GM19397 (cell line): Measurements from ENCODE around the gene C12orf75.
A peak's percentile ranks its signal among the peaks of the same experiment; 100 is the strongest.
"Not testable (repeated sequence)": the region's sequence is repeated elsewhere in the genome, so short reads cannot be mapped to it uniquely, and the experiment has no call there.

ENCODE experiments used
- ATAC-seq: cut with Tn5 transposase; IDR thresholded peaks from one replicate; pipeline ENCODE4 v1.9.1; 2021; ENCODE audit warnings: mild to moderate bottlenecking, moderate library complexity; ENCODE audit not compliant: unreplicated experiment

Gene C12orf75

DNA sequence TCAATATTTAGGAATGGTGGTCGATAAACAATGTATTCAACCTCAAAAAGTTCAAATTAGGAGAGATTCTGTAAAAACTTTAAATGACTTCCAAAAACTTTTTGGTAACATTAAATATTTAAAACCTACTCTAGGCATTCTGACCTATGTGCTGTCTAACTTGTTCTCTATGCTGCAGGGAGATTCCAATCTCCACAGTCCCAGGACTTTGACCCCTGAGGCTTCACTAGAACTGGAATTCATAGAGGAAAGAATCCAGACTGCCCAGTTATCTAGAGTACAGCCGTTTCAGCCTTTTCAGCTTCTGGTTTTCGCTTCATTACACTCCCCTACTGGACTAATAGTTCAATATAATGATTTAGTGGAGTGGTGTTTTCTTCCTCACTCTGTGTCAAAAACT lies 21.1 kb upstream of the C12orf75 start:
- not testable (repeated sequence) for ATAC-seq

DNA sequence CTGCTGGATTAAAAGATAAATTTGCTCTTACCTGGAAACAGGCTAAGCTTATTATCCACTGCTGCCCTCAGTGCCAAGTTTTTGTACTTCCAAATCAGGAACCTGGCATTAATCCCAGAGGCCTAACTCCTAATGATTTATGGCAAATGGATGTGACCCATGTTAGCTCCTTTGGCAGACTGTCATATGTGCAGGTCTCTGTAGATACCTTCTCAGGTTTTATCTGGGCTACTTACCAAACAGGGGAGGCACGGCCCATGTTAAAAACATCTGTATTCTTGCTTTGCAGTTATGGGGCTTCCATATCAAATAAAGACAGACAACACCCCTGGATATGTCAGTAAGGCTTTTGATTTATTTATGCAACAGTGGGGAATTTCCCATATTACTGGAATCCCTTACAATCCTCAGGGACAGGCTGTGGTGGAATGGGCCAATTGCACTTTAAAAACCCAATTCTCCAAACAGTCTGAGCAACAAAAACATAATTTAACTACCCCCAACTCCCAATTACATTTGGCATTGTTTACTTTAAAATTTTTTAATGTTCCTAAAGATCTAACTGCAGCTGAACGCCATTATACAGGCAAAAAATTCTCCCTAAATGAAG lies 19.9 kb upstream of the C12orf75 start:
- ATAC-seq, result not testable (repeated sequence)

DNA sequence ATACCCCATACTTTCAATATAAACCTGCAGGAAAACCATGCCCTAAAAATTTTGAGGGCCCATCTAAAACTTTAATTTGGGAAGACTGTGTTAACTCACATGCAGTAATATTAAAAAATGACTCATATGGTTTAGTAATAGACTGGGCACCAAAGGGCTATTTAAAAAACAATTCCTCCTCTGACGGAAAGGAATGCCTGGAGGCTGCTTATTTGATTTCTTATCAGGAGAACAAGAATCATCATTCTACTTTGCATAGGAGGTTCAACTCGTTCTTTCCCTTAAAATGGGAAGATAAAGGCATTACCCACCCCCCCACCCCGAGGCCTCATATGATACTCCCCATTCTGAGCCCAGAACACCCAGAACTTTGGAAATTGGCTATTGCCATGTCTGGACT lies 18.6 kb upstream of the C12orf75 start:
- not testable (repeated sequence) for ATAC-seq

DNA sequence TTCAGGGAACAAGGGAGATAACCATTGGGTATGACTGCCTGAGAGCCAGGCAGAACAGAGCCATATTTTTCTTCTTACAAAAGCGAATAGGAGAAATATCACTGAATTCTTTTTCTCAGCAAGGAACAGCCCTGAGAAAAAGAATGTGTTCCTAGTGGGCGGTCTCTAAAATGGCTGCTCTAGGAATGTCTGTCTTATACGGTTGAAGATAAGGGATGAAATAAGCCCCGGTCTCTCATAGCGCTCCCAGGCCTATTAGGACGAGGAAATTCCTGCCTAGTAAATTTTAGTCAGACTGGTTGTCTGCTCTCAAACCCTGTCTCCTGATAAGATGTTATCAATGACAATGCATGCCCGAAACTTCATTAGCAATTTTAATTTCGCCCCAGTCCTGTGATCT lies 16.7 kb upstream of the C12orf75 start:
- not testable (repeated sequence) for ATAC-seq

DNA sequence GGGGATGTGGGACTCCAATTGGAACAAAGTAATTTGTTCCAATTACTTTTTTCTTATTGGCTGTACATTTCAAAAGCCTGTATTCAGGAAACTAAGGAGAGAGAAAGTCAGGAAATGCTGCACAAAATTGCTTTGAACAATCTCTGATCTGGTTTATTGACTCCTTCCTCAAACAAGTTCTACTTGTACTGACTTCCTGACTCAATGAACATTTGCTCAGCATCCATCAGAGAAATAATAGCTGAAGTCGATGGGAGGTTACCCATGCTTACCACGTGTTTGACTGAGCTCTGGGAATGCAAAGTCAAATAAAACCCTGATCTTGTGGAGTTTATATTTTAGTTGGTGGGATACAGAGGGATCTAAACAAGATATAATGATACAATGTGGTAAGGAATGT lies 15.4 kb upstream of the C12orf75 start:
- no peak for ATAC-seq

DNA sequence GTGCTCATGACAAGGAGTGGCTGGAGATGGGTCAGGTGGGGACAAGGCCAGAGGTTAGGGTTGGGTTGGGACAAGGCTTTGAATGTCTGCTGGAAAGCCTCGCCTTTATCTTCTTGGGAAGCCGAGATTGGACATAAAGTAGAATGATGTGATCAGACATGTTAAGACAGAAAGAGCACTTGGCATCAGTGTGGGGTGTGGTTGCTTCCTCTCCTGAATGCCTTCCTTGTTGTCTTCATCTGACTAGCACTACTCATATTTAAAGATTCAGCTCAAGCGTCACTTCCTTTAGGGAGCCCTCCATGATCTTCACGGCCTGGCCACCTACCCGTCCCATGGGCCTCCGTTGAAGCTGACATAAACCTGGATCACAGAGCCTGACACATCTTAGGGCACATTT lies 14.8 kb upstream of the C12orf75 start:
- ATAC-seq, result no peak

DNA sequence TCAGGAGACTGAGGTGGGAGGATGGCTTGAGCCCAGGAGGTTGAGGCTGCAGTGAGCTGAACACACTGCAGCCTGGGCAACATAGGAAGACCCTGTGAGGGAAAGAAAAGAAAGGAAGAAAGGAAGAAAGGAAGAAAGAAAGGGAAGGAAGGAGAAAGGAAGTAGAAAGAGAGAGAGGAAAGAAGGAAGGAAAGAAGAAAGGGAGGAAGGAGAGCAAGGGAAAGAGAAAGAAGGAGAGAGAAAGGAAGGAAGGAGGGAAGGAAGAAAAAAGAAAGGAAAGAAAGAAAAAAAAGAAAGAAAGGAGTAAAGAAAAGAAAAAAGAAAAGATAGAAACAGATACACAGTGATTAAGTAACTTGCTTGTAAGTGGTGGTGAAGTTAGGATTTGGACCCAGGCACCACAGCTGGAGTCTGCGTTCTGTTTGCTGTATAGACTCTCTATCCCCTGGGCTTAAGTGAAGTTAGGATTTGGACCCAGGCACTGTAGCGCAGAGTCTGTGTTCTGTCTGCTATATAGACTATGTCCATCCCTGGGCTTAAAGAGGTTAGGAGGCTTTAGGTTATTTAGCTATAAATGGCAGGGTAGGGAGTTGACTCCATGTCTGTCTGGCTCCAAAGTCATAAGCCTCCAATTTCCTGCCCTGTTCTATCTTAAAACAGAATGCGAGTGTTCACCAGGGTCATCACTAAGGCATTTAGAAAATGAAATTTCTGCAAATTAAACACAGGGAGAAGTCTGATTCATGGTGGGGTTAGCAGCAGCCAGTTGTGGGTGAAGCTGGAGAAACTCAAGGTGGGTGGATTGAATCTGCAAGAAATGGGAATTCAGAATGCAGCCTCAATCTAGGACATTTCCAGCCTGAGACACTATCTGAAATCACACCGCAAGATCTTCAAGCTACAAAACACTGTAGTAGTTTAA lies 13.3 kb upstream of the C12orf75 start:
- ATAC-seq, result no peak

DNA sequence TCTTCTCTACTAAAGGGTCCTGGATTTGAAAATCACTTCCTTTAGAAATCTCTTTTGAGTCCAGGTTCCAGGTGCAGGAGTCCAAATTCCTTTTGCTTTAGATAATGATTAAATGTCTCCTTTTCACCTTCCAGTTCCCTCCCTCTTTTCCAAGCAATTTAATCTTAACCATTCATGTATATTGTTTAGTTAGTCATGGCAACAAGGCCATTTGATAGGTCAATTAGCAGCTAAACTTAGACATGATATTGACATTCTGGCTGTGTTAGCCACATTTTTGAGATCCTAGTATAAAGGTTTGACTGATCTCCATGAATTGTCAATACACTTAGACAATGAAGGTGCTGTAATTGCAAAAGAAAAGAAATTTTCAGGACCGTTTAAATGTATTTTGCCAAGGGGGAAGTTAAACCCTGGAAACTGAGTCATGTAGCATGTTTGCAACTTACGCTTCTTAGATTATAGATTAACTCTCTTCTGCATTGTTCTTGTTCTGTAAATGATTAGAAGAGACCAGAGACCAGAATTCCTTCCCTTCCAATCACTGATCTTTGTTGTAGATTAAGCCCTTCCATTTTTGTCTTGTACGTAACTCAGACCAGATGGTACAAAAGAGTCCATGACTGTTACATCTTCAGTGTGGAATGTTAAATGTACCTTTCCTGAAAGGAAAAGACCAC lies 12.4 kb upstream of the C12orf75 start:
- ATAC-seq, result no peak

DNA sequence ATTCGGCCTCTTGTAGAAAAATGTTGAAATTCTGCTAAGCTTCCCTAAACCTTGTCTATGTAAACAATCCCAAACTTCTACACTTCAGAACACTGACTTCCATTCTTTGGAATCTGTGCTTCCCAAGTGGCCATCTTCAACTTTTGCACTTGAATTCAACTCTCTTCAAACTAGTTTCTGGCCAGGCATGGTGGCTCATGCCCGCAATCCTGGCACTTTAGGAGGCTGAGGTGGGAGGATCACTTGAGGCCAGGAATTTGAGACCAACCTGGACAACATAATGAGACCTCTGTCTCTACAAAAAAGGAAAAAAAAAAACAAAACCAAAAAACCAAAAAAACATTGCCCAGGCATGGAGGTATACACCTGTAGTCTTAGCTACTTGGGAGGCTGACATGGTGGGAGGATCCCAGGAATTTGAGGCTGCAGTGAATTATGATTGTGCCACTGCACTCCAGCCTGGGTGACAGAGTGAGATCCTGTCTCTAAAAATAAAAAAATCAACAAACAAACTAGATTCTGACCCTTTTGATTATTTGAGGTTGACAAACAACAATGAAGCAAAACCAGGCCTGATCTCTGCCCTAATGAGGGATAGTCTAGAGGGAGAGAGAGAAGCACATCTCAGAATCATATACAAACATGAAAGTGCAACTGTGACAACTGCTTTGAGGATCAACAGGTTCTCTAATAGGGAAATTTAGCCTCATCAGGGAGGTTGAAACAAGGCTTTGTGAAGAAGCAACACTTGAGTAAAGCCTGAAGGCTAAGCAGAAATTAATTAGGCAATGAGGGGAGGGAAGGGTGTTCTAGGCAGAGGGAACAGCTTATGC lies 11.6 kb upstream of the C12orf75 start:
- ATAC-seq, result no peak

DNA sequence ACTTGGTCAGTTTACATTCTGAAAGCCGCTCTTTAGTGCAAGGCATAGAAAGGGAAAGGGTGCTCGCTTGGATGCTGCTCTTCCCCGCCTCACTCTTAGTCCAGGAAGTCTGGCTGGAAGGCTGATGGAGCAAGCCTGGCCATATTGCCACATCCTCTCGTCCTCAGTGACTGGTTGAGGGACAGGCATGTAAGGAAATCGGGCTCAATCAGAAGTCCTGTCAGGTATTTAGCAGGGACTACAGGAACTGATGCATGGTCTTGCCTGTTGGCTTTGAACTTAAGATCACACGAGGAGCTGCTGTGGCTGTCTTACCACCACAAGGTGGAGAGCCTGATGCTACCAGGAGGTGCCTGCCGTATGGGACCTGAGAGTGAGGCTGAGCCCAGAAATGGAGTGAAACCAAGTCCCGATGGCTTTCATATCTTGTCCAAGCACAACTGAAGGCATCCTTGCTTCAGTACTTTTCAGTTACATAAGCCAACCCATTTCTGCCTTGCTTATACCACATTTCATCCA lies 10.7 kb upstream of the C12orf75 start:
- ATAC-seq, result no peak

DNA sequence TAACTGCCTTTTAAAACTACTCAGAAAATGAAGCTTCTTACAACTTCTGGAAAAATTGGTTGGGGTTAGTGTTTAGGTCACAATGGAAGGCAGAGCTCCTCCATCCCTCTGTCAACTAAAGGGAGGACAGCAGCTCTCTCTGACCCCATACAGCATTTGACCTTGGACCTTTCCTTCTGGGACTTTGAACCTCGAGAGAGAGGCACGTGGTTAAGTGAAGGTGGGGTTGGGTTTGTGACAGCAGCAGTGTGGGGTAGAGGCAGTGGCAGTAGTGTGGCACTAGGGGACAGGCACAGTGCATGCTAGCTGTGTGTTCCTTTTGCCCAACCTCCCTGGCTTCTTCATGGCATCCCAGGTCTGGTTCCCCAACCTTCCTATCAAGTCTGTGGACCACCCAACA lies 9.4 kb upstream of the C12orf75 start:
- ATAC-seq, result no peak

DNA sequence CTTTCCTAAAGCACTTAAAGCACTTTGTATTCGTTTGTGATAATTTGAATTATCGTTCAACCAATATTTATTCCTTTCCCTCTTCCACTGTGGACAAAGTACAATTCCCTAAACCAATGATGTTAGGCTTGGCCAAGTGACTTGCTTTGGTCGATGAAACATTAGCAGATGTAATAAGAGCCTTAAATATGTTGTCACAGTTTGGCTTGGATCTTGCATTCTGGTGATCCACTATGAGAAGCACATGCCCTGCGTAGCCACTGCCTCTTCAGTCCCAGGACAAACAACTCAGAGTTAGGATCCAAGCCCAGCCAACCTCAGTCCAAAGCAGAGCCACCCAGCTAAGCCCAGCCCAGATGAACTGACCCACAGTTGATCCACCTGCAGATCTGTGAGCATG lies 8.4 kb upstream of the C12orf75 start:
- ATAC-seq, result no peak

DNA sequence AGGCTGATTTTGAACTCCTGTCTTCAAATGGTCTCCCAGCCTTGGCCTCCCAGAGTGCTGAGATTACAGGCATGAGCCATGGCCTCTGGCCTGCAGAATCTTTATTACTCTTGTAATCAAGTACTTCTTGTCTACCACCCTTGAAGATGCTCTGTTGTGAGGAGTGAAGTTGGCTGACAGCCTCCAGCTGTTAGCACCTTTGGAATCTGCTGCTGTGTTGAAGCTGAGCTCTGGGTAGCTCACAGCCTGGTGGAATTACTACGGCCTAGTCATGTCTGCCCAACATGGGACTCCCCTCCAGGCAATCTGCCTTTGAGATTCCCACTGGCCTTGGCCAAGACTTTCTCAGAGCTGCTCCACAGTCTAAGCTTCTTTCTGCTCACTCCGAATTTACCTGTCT lies 5.8 kb upstream of the C12orf75 start:
- ATAC-seq, result no peak

DNA sequence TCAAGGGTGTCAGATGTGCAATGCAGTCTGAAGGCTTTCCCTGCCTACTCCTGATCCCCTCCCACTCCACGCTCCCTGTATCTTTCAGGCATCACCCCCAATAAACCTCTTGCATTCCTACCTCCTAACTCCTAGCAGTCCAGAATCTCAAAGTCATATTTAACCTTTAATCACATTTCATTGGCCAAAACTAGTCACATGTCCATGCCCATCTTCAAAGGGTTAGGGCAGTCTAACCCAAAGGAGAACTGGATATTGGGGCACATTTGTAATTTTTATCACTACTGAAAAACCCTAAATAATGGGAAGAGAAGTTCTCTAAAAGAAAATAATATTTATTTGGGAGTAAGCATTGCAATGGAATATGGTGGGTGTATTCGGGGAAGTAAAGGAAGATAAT lies 5.4 kb upstream of the C12orf75 start:
- ATAC-seq, result no peak

DNA sequence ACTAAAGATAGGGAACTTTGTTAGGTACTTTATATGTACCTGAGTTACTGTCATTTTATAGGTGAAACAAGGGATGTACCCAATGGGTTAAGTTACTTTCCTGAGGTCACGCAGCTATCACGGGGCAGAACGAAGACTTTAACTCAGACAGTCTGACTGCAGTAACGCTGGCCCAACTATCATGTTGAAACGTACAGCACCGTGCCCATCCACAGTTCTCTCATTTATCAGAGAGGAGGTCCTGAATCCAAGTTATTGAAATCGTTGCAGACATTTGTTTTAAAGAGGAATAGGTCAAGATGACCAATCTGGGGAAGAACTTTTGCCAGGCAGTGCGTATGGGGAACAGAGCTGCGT lies 587 bp upstream of the C12orf75 start:
- ATAC-seq, result peak; percentile 0

DNA sequence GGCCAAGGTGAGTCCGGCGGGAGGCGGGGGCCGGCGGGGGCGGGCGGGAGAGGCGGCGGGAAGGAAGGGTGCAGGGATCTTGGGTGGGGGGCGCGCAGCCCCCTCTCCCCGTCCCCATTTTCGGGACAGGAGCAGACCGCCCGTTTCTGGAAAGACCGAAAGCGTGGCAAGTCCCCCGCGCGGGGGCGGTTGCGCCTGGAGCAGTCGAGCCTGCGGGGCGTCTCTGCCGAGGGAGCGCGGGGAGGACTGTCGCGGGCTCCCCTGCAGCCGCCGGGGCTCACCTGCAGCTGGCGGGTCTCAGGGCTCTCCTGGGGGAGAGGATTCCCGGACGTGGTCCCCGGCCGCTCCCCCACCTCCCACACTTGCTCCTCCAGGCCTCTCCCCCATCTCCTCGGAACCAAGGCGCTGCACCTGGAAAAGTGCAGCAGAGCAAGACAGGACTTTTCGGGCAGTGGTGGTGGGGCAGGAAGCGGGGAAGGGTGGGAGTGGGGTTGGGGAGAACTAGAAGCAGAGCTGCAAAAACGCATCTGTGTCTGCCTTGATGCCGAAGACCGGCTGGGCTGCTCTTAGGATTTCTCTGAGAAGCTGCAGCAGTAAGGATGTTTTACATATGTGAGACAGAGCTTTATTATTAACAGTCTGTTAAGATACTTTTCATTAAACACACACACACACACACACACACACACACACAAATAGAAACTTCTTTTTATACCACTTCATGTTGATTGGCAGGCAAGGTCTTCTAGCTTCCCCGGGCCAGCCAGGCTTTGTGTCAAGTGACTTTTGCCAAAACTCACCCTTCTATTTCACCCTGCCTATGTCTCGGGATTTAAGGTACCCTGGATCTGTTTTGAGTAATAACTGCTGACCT lies 677 bp downstream of the C12orf75 start:
- ATAC-seq, result peak; percentile 9

DNA sequence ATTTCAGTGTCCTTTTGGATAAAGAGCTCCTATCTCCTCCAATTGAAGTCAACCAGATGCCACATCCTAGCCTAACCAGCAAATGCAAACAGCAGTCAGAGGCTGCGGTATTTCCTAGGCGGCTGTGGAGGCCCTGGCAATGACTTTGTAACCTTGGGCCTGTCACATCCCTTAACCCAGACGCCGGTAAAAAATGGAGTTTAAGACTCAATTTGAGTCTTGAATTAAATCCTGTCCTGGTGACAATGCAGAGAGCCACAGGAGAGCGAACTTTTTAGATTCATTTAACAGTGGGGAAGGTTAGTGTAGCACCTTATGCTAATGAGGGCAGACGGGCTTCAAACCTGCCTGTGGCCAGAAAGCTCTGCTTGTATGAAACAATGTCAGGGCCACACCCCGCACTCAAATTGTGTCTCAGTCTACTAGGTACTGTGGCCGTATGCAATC lies 1.3 kb downstream of the C12orf75 start:
- ATAC-seq, result no peak

DNA sequence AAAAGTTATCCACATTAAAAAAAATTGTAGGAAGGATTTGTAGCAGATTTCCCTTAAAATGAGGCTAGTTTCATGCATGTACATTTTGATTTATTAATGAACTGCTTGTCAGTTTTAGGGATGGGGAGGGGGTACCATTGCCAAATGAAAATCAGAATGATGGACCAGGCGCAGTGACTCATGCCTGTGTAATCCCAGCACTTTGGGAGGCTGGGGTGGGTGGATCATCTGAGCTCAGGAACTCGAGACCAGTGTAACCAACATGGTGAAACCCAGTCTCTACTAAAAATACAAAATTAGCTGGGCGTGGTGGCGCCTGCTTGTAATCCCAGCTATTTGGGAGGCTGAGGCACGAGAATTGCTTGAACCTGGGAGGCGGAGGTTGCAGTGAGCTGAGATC lies 1.8 kb downstream of the C12orf75 start:
- ATAC-seq, result not testable (repeated sequence)

DNA sequence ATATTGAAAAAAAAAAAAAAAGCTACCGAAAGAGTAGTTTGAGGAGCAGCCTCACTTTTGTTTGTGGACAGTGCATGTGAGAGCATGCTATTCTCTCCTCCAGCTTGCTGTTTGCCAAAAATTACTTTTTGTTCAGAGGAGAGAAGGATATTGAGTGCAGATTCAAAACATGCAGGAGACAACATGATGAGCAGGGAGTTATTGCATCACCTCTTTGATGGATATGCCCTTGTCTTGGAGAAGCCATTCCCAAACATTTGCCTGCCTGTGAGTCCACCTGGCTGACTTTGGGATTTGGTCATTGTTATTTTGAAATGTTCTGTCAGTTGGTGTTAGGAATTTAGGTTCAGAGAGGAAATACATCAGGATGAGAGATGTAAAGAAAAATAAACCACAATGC lies 2.4 kb downstream of the C12orf75 start:
- no peak for ATAC-seq

DNA sequence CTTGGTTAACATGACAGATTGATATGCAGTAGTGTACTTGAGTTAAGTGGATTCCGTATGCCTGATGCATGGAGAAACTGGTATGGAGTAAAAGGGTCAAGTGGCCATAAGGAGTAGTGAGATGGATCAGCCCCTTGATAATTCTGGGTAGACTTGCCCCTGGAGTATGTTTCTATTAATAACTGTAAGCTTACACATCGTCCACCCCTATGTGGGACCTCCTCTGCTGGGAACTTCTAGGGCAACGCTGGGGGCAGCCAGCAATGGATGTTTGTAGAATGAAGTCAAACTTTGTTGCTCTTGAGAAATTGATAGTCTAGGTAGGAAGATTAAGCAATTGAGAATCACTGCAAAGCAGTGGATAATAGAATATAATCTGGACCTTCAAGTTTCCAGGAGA lies 3.5 kb downstream of the C12orf75 start:
- ATAC-seq, result no peak
